Peyer's patch (tissue), 4 donors: Measurements from ENCODE around the gene SLC7A10.

Experiments
- CTCF ChIP-seq, 6 experiments: fragments of 450-650 bp in 4 of 6; fragments of 200-600 bp in 2 of 6; sonication (generic) in 1 of 6; IDR thresholded peaks; one replicate each; pipeline ENCODE4 v1.5.1; 2017 to 2019; ENCODE audit warnings: antibody characterized with exemption in 6 of 6, mild to moderate bottlenecking in 3 of 6, moderate library complexity in 1 of 6
- POLR2A ChIP-seq, 2 donors: fragments of 450-650 bp; IDR thresholded peaks; one replicate each; pipeline ENCODE4 v1.5.1; 2017; ENCODE audit warnings: antibody characterized with exemption in 2 of 2, mild to moderate bottlenecking in 2 of 2, moderate library complexity in 2 of 2

GRCh38 chr19:33270769-33271168, 45.1 kb upstream of the SLC7A10 start:
- TF ChIP-seq CTCF (IDR thresholded peaks at IDR 0.05) = no peak
- no peak for TF ChIP-seq POLR2A (IDR thresholded peaks at IDR 0.05)
